ENCODE results near the gene THAP11. TPM values are rescaled to one million over a fixed set of nuclear protein-coding genes. Genes with fewer than 3 reads are reported as not detected.

Gene THAP11
- total and polyA plus RNA-seq, 2 of the 13 experiments (the other 11 are each of a cell fraction or from before 2014, with no cell fraction given) = 44.2 to 53.4 TPM

DNA sequence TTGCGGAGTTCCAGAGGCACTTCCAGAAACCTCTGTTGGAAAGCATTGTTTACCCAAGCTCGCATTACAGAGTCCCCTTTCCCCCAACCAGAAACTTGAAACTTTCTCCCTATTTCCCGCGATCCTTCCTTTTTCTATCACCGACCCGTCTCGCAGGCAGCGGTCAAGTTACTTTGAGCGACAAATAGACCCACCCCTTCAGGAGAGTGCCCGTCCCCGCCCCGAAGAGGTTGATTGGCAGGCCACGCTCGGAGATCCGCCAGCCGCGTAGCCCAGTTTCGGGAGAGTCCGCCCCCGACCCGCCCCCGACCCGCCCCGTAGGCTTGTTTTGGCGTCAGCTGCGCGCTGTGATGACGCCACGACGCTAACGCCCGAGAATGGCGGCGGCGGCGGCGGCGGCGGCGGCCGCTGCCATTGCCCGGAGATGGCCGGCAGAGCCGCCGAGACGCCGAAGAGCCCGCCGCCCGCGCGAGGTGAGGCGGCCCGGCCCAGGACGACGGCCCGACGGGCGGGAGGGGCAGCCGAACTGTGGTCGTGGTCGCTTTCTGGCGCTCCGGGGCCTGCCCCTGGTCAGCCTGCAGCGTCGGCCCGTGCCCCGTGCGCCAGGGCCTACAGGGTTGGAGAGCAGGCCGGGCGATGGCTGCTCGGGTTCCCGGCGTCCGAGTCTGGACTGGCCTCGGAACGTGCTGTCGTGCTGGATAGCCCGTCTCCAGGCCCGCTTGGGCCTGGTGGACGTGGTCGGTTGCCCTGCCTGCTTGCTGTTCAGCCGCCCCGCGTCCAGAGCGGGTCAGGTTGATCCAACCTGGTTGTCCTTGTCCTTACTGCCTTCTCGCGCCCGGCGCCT is 51.0 kb downstream of the THAP11 start, which contains the start of gene PSKH1 (continued):
- TF ChIP-seq, protein P1, sequence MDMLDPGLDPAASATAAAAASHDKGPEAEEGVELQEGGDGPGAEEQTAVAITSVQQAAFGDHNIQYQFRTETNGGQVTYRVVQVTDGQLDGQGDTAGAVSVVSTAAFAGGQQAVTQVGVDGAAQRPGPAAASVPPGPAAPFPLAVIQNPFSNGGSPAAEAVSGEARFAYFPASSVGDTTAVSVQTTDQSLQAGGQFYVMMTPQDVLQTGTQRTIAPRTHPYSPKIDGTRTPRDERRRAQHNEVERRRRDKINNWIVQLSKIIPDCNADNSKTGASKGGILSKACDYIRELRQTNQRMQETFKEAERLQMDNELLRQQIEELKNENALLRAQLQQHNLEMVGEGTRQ (IDR thresholded peaks at IDR 0.05; ENCODE audit: low read depth, low read length) = no peak
- TF ChIP-seq, protein P1 (CRISPR knock-in tag; IDR thresholded peaks at IDR 0.05; ENCODE audit: borderline replicate concordance) = 0 out of 2 replicates have a peak, but pooled peaks have one; percentile 10
- TF ChIP-seq MZF1 (CRISPR knock-in tag; IDR thresholded peaks at IDR 0.05; ENCODE audit: borderline replicate concordance) (peak; percentile 77; the same call in 1 of the 2 replicates), STAT5B (CRISPR knock-in tag; IDR thresholded peaks at IDR 0.05) (no peak), SNAI1 (CRISPR knock-in tag; IDR thresholded peaks at IDR 0.05; ENCODE audit: borderline replicate concordance) (peak; percentile 72; the same call in 1 of the 2 replicates), ZNF44 (CRISPR knock-in tag; IDR thresholded peaks at IDR 0.05) (no peak), ZNF12 (CRISPR knock-in tag; IDR thresholded peaks at IDR 0.05) (peak; percentile 41; the same call in 1 of the 2 replicates), ATF7-NPFF (CRISPR knock-in tag; IDR thresholded peaks at IDR 0.05; ENCODE audit: low read depth) (peak; percentile 96), ZNF235 (CRISPR knock-in tag; IDR thresholded peaks at IDR 0.05; ENCODE audit: borderline replicate concordance) (peak; percentile 93; the same call in 1 of the 2 replicates), POGK (CRISPR knock-in tag; conservative IDR thresholded peaks at IDR 0.05) (0 out of 2 replicates have a peak, but pooled peaks have one; percentile 47), HNF4A (CRISPR knock-in tag; IDR thresholded peaks at IDR 0.05) (0 out of 2 replicates have a peak, but pooled peaks have one; percentile 16), GLMP (CRISPR knock-in tag; IDR thresholded peaks at IDR 0.05; ENCODE audit: borderline replicate concordance) (no peak), ZNF879 (CRISPR knock-in tag; IDR thresholded peaks at IDR 0.05) (no peak), FOSL1 (CRISPR knock-in tag; IDR thresholded peaks at IDR 0.05; ENCODE audit: borderline replicate concordance) (peak; percentile 51; the same call in 1 of the 2 replicates), PAX8 (CRISPR knock-in tag; IDR thresholded peaks at IDR 0.05; ENCODE audit: borderline replicate concordance) (peak; percentile 45; the same call in 1 of the 2 replicates), POLR2G (IDR thresholded peaks at IDR 0.05; ENCODE audit: low read depth, low read length) (peak; percentile 76)
- TF ChIP-seq, protein P2, sequence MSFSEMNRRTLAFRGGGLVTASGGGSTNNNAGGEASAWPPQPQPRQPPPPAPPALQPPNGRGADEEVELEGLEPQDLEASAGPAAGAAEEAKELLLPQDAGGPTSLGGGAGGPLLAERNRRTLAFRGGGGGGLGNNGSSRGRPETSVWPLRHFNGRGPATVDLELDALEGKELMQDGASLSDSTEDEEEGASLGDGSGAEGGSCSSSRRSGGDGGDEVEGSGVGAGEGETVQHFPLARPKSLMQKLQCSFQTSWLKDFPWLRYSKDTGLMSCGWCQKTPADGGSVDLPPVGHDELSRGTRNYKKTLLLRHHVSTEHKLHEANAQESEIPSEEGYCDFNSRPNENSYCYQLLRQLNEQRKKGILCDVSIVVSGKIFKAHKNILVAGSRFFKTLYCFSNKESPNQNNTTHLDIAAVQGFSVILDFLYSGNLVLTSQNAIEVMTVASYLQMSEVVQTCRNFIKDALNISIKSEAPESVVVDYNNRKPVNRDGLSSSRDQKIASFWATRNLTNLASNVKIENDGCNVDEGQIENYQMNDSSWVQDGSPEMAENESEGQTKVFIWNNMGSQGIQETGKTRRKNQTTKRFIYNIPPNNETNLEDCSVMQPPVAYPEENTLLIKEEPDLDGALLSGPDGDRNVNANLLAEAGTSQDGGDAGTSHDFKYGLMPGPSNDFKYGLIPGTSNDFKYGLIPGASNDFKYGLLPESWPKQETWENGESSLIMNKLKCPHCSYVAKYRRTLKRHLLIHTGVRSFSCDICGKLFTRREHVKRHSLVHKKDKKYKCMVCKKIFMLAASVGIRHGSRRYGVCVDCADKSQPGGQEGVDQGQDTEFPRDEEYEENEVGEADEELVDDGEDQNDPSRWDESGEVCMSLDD (CRISPR knock-in tag; IDR thresholded peaks at IDR 0.05; ENCODE audit: borderline replicate concordance) = peak; percentile 78; the same call in 1 of the 2 replicates

All from HepG2 (cell line).